Fibroblast of skin of right biceps (primary cell): ENCODE data around the gene ZNF438.

Experiments used
- DNase-seq: peaks from one replicate; pipeline ENCODE4 v3.0.0-alpha.2; 2013

Gene ZNF438

GRCh38 chr10:30877111-30877510 is 154.6 kb downstream of the ZNF438 start:
- DNase-seq, result peak; percentile 26

GRCh38 chr10:30873411-30873810 is 158.3 kb downstream of the ZNF438 start:
- DNase-seq, result peak; percentile 19

DNA sequence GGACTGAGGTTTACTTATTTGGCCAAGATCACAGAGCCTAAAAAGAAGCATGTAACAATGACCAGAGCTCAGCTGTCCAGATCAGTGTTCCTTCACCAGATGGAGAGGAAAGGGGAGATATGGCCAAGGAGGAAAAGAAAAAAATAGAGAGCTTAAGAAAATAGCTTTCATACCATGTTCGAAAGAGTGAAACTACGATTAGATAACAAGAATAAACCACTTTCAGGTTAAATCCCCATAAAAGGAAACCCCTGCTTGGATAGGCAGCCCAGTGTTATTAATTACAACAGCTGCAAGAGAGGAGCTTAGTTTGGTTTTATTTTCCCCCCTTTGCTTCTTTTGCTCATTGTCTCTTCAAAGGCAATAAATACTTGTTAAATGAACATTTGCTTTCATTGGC is 160.8 kb downstream of the ZNF438 start:
- DNase-seq, result no peak

- no peak for DNase-seq
Observed at GRCh38 chr10:30869566-30869965, 162.1 kb downstream of the ZNF438 start.

GRCh38 chr10:30868611-30869010 is 163.1 kb downstream of the ZNF438 start:
- DNase-seq, result no peak

DNA sequence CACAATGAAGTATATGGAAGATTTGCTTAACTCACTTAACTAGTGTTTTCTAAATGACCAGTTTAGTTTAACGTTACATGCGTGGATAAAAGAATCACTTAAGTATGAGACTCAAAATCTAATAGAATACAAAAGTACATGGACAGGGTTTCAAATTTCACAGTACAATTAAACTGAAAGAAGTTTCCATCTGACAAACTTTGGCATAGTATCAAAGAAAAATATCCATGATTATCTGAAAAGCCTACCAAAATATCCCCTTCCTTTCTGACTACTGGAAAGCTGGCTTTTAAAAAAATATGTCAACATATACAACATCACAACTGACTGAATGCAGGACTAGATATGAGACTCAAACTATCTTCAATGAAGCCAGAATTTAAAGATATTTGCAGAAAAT is 164.8 kb downstream of the ZNF438 start:
- no peak for DNase-seq

GRCh38 chr10:30865141-30865926 is 166.3 kb downstream of the ZNF438 start:
- DNase-seq, result peak; percentile 40

- DNase-seq, result no peak
Observed at GRCh38 chr10:30863516-30864210, 168.0 kb downstream of the ZNF438 start.

DNA sequence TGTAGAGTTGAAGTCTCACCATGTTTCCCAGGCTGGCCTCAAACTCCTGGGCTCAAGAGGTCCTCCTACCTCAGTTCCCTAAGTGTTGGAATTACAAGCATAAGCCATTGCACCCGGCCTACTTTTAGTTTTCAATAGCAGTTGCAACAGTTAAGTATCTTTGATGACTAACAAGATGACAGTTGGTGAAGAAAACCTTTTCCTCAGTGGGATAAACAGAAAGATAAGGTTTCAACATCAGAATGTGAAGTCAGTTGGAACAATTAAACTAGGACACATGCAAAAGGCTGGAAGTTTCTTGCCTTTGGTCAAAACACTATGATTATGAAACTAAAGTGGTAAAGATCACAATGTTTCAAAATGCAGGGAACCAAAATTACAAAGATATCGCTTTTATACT is 169.2 kb downstream of the ZNF438 start:
- DNase-seq, result peak; percentile 61

- DNase-seq, result no peak
Observed at GRCh38 chr10:30861976-30862375, 169.7 kb downstream of the ZNF438 start.

DNA sequence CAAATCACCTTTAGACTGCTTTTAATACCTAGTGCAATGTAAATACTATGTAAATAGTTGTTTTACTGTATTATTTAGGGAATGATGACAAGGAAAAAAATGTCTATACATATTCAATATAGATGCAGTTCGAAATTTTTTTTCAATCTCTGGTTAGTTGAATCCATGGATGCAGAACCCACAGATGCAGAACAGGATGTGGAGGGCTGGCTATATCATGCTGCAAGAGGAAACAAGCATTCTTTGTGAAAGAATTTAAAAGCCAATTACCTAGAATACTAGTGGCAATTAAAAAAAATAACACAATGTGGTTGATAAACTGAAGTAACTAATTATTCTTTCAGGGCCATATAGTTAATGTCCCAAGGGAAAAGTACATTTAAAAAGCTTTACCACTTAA is 170.4 kb downstream of the ZNF438 start:
- no peak for DNase-seq

GRCh38 chr10:30858499-30858898 is 173.2 kb downstream of the ZNF438 start:
- DNase-seq, result peak; percentile 35

GRCh38 chr10:30857803-30858202 is 173.9 kb downstream of the ZNF438 start:
- DNase-seq, result peak; percentile 42

DNA sequence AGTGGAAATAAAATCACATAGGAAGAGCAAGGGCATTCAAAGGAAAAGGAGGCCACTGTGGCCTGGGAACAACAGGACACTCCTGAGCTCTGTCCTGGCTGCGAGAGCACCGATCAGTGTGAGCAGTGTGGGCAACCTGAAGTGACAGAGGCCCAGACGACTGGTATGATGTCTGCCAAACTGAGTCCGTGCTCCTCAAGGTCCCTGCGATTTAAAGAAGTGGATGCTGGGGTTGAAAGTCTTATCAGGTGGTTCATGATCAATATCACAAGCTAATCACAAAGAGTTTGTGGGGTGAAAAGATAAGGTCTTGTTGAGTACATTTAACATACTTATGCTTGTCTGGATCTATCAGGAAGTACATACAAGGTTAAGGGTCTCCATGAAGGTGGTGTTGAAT is 176.5 kb downstream of the ZNF438 start:
- DNase-seq, result no peak

DNA sequence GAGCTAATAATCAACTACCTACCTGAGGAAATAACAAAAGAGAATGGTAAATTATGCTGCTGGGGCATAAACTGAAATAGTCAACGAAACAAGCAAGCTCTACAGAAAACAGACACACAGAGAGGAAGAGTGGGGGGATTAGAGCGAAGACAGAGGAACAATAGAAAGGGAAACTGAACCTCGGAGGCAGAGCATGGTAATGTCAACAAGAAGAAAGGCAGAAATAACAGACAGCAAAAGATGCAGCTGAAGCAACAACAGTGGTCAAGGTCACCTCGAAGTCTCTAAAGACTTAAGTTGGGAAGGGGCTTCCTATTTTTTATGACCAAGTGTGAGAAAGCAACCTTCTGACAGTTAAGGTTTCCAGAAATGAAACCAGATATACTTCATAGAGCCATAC is 177.0 kb downstream of the ZNF438 start:
- DNase-seq, result no peak

GRCh38 chr10:30853066-30853465 is 178.6 kb downstream of the ZNF438 start:
- no peak for DNase-seq

DNA sequence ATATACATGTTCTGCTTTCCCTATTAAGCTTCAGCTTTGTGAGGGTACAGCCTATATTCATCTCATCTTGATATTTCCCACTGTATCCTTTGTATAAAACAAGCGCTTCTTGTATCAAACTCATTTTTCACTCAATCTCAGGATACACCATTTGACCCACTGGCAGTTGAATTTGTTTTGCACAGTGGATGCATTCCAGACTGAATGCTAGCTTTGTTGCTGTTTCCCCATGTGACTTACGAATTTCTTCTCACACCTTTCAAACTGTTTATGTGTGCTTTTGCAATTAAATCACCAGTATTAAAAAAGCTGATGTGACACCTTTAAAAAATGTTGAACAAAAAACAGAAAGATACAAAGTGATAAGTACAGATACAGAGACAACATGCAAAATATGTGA is 180.9 kb downstream of the ZNF438 start:
- no peak for DNase-seq

GRCh38 chr10:30849231-30850035 is 182.2 kb downstream of the ZNF438 start:
- no peak for DNase-seq

- DNase-seq, result no peak
Observed at GRCh38 chr10:30848396-30849032, 183.2 kb downstream of the ZNF438 start.

GRCh38 chr10:30847642-30848041 is 184.0 kb downstream of the ZNF438 start:
- DNase-seq, result no peak

- no peak for DNase-seq
Observed at GRCh38 chr10:30847199-30847598, 184.5 kb downstream of the ZNF438 start.

DNA sequence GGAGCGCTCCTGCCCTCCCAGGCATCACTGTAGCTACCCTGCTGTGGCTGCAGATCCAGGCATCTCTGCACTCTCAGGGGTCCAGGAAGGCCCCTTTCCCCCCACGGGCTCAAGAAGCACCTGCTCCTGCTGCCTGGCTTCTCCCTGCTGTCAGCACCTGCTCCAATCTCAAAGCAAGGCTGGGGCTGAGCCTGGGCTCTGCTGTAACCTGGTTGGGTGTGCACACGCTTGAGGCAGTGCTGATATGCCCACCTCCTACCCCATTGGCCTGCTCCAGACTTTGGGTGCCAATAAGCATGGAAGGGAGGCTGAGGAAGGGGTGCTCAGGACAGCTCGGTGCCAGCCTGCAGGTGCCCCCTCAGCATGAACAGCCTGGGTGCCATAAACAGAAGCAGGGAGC is 185.0 kb downstream of the ZNF438 start:
- DNase-seq, result no peak

DNA sequence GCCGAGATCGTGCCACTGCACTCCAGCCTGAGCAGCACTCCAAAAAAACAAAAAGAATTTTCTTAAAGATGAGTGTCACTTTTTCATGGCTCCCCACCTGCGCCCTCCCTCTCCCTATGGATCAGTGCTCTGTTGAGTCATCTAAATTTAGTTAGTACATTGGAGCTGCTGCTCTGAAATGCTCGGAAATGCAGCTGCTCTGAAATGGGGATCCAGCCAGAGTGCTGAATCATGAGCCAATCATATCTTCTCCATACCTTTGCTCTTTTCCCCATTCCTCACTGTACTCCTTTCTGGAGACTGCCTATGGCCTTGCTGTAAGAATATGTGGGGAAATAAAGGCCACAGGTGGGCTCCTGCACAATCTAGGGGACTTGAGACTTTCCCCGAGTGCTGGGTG is 188.8 kb downstream of the ZNF438 start:
- DNase-seq, result peak; percentile 52
